Measurements from ENCODE around the gene ACO2. TPM values are rescaled to one million over a fixed set of nuclear protein-coding genes. Genes with fewer than 3 reads are reported as not detected.
A peak's percentile ranks its signal among the peaks of the same experiment; 100 is the strongest.
"Not testable (repeated sequence)": the region's sequence is repeated elsewhere in the genome, so short reads cannot be mapped to it uniquely, and the experiment has no call there.

ACO2 gene
- total RNA-seq, 1 donor = 41.6 TPM

- Histone ChIP-seq H3K9me3 (ENCODE audit: low read depth, low read length) (no peaks in the 10 kb centered on the region), H3K4me3 (ENCODE audit: low read length) (peak overlapping the region; percentile 67), H3K27me3 (ENCODE audit: insufficient read depth, low read length) (no peaks in the 10 kb centered on the region)
Observed at GRCh38 chr22:41445129-41446056, 23.5 kb upstream of the ACO2 start.

GRCh38 chr22:41446057-41446501 is 22.8 kb upstream of the ACO2 start:
- H3K27me3 ChIP-seq (ENCODE audit: insufficient read depth, low read length) = no peaks in the 10 kb centered on the region
- H3K4me1 ChIP-seq (ENCODE audit: insufficient read depth, low read length) = peaks cover 23% of the 10 kb centered on the region
- peak overlapping the region; percentile 67 for H3K4me3 ChIP-seq (ENCODE audit: low read length)
- H3K9me3 ChIP-seq (ENCODE audit: low read depth, low read length) = no peaks in the 10 kb centered on the region

More at GRCh38 chr22:41445129-41446056, 23.5 kb upstream of the ACO2 start:
- peaks cover 23% of the 10 kb centered on the region for H3K4me1 ChIP-seq (ENCODE audit: insufficient read depth, low read length)

- peaks cover 23% of the 10 kb centered on the region for H3K4me1 ChIP-seq (ENCODE audit: insufficient read depth, low read length)
- peak within 1 kb of the TSS; percentile 67 for H3K4me3 ChIP-seq (ENCODE audit: low read length)
- H3K9me3 ChIP-seq (ENCODE audit: low read depth, low read length) = no peaks in the 10 kb centered on the region
- no peaks in the 10 kb centered on the region for H3K27me3 ChIP-seq (ENCODE audit: insufficient read depth, low read length)
Observed at GRCh38 chr22:41446639-41447434, 22.1 kb upstream of the ACO2 start, which contains the start of gene TOB2. TOB2 (minus strand) TSS chr22:41446801; CDS start chr22:41437345, 9,456 bp downstream.

GRCh38 chr22:41447435-41448188 is 21.3 kb upstream of the ACO2 start:
- no peaks in the 10 kb centered on the region for H3K27me3 ChIP-seq (ENCODE audit: insufficient read depth, low read length)

GRCh38 chr22:41448189-41448808 is 20.6 kb upstream of the ACO2 start:
- H3K27me3 ChIP-seq (ENCODE audit: insufficient read depth, low read length) = no peaks in the 10 kb centered on the region
- H3K4me1 ChIP-seq (ENCODE audit: insufficient read depth, low read length) = peaks cover 17% of the 10 kb centered on the region
- H3K4me3 ChIP-seq (ENCODE audit: low read length) = peak overlapping the region; percentile 67
- H3K9me3 ChIP-seq (ENCODE audit: low read depth, low read length) = no peaks in the 10 kb centered on the region

More at GRCh38 chr22:41447435-41448188, 21.3 kb upstream of the ACO2 start:
- Histone ChIP-seq H3K9me3 (ENCODE audit: low read depth, low read length) (no peaks in the 10 kb centered on the region), H3K4me1 (ENCODE audit: insufficient read depth, low read length) (peaks cover 23% of the 10 kb centered on the region), H3K4me3 (ENCODE audit: low read length) (peak overlapping the region; percentile 67)

- Histone ChIP-seq H3K4me1 (ENCODE audit: insufficient read depth, low read length) (no peaks in the 10 kb centered on the region), H3K4me3 (ENCODE audit: low read length) (no peak overlapping the region), H3K9me3 (ENCODE audit: low read depth, low read length) (no peaks in the 10 kb centered on the region), H3K27me3 (ENCODE audit: insufficient read depth, low read length) (no peaks in the 10 kb centered on the region)
Observed at GRCh38 chr22:41458161-41458728, 10.7 kb upstream of the ACO2 start.

- Histone ChIP-seq H3K9me3 (ENCODE audit: low read depth, low read length) (no peaks in the 10 kb centered on the region), H3K4me1 (ENCODE audit: insufficient read depth, low read length) (no peaks in the 10 kb centered on the region), H3K4me3 (ENCODE audit: low read length) (no peak overlapping the region), H3K27me3 (ENCODE audit: insufficient read depth, low read length) (no peaks in the 10 kb centered on the region)
Observed at GRCh38 chr22:41459431-41459830, 9.5 kb upstream of the ACO2 start.

GRCh38 chr22:41460071-41460470 is 8.8 kb upstream of the ACO2 start:
- not testable (repeated sequence) for H3K9me3 ChIP-seq (ENCODE audit: low read depth, low read length); H3K27me3 ChIP-seq (ENCODE audit: insufficient read depth, low read length); H3K4me3 ChIP-seq (ENCODE audit: low read length); H3K4me1 ChIP-seq (ENCODE audit: insufficient read depth, low read length)

- H3K9me3 ChIP-seq (ENCODE audit: low read depth, low read length) = no peaks in the 10 kb centered on the region
- H3K27me3 ChIP-seq (ENCODE audit: insufficient read depth, low read length) = no peaks in the 10 kb centered on the region
- peaks cover under 1% of the 10 kb centered on the region for H3K4me1 ChIP-seq (ENCODE audit: insufficient read depth, low read length)
- no peak overlapping the region for H3K4me3 ChIP-seq (ENCODE audit: low read length)
Observed at GRCh38 chr22:41461901-41462300, 7.0 kb upstream of the ACO2 start.

GRCh38 chr22:41469218-41469851 is 418 bp downstream of the ACO2 start:
- no peaks in the 10 kb centered on the region for H3K9me3 ChIP-seq (ENCODE audit: low read depth, low read length)
- peak overlapping the region; percentile 75 for H3K4me3 ChIP-seq (ENCODE audit: low read length)
- H3K4me1 ChIP-seq (ENCODE audit: insufficient read depth, low read length) = peaks cover 30% of the 10 kb centered on the region
- H3K27me3 ChIP-seq (ENCODE audit: insufficient read depth, low read length) = no peaks in the 10 kb centered on the region

GRCh38 chr22:41470886-41471285 is 2.0 kb downstream of the ACO2 start:
- H3K4me1 ChIP-seq (ENCODE audit: insufficient read depth, low read length) = peaks cover 30% of the 10 kb centered on the region
- no peaks in the 10 kb centered on the region for H3K9me3 ChIP-seq (ENCODE audit: low read depth, low read length)
- no peaks in the 10 kb centered on the region for H3K27me3 ChIP-seq (ENCODE audit: insufficient read depth, low read length)
- no peak overlapping the region for H3K4me3 ChIP-seq (ENCODE audit: low read length)

GRCh38 chr22:41471568-41471967 is 2.7 kb downstream of the ACO2 start:
- H3K4me3 ChIP-seq (ENCODE audit: low read length) = no peak overlapping the region
- H3K4me1 ChIP-seq (ENCODE audit: insufficient read depth, low read length) = peaks cover 31% of the 10 kb centered on the region
- H3K27me3 ChIP-seq (ENCODE audit: insufficient read depth, low read length) = no peaks in the 10 kb centered on the region
- H3K9me3 ChIP-seq (ENCODE audit: low read depth, low read length) = no peaks in the 10 kb centered on the region

- H3K4me1 ChIP-seq (ENCODE audit: insufficient read depth, low read length) = peaks cover 33% of the 10 kb centered on the region
- no peaks in the 10 kb centered on the region for H3K27me3 ChIP-seq (ENCODE audit: insufficient read depth, low read length)
- no peaks in the 10 kb centered on the region for H3K9me3 ChIP-seq (ENCODE audit: low read depth, low read length)
- no peak overlapping the region for H3K4me3 ChIP-seq (ENCODE audit: low read length)
Observed at GRCh38 chr22:41474872-41475451, 6.0 kb downstream of the ACO2 start.
